ENCODE results near the gene ASPHD1.

Gene ASPHD1

DNA sequence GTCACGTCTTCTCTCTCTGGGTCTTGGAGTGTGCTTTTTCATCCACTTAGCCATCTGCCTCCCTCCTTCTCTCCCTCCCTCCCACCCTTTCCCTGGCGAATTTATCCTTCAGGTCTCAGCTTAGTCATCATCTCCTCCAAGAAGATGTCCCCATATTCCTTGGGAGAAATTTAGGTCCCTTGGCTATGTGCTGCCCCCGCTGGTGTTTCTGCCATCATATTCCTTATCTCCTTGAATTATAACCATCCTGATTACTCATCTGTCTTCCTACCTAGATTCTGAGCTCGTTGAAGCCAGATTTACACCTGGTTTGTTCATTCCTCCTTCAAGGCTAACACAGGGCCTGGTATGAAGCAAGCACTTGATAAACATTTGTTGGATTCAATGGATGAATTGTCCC, 5.9 kb upstream of the ASPHD1 start:
- DNase-seq (ENCODE audit: insufficient read length, low spot score) (no peak), FAIRE-seq (no peak)
- TF ChIP-seq, protein P1, sequence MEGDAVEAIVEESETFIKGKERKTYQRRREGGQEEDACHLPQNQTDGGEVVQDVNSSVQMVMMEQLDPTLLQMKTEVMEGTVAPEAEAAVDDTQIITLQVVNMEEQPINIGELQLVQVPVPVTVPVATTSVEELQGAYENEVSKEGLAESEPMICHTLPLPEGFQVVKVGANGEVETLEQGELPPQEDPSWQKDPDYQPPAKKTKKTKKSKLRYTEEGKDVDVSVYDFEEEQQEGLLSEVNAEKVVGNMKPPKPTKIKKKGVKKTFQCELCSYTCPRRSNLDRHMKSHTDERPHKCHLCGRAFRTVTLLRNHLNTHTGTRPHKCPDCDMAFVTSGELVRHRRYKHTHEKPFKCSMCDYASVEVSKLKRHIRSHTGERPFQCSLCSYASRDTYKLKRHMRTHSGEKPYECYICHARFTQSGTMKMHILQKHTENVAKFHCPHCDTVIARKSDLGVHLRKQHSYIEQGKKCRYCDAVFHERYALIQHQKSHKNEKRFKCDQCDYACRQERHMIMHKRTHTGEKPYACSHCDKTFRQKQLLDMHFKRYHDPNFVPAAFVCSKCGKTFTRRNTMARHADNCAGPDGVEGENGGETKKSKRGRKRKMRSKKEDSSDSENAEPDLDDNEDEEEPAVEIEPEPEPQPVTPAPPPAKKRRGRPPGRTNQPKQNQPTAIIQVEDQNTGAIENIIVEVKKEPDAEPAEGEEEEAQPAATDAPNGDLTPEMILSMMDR (IDR thresholded peaks at IDR 0.05; ENCODE audit: insufficient read depth, missing control alignments): no peak

- no peak for FAIRE-seq
- DNase-seq (ENCODE audit: insufficient read length, low spot score): no peak
- TF ChIP-seq, protein P1 (IDR thresholded peaks at IDR 0.05; ENCODE audit: insufficient read depth, missing control alignments): no peak
These were observed 3.4 kb upstream of the ASPHD1 start for GRCh38 chr16:29896841-29897240.

- TF ChIP-seq, protein P1 (IDR thresholded peaks at IDR 0.05; ENCODE audit: insufficient read depth, missing control alignments): no peak
- DNase-seq (ENCODE audit: insufficient read length, low spot score): no peak
- FAIRE-seq: no peak
These were observed 3.0 kb upstream of the ASPHD1 start for GRCh38 chr16:29897333-29897732.

DNA sequence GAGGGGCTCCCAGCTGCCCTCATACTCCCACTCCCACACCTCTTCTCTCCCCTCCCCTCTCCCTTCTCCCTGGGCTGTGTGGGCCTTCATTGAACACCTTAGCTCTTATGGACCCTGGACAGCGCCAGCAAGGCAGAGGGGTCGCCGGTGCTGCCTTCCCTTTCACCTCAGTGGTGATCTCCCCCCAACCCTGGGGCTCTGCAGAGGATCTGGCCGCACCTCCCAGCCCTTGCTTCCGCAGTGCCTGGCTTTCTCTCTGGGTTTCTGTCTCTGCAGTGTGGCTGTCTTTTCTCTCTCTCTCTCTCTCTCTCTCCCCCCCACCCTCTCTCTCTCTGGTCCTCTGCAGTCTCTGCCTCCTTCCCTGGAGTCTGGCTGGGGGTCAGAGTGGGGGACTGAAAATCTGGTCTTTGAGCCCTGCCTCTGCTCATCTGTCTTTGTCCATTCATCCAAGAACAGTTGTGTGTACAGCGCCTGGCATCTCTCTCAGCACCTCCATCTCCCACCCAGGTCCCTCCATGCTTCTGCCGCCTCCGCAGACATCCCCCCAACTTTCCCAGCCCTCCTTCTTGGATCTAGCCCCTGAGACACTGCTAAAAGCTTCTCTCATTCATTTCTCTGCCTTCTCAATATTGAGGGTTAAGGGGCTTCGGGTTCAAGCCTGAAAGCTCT, 2.0 kb upstream of the ASPHD1 start:
- FAIRE-seq: no peak
- DNase-seq (ENCODE audit: insufficient read length, low spot score): no peak

DNA sequence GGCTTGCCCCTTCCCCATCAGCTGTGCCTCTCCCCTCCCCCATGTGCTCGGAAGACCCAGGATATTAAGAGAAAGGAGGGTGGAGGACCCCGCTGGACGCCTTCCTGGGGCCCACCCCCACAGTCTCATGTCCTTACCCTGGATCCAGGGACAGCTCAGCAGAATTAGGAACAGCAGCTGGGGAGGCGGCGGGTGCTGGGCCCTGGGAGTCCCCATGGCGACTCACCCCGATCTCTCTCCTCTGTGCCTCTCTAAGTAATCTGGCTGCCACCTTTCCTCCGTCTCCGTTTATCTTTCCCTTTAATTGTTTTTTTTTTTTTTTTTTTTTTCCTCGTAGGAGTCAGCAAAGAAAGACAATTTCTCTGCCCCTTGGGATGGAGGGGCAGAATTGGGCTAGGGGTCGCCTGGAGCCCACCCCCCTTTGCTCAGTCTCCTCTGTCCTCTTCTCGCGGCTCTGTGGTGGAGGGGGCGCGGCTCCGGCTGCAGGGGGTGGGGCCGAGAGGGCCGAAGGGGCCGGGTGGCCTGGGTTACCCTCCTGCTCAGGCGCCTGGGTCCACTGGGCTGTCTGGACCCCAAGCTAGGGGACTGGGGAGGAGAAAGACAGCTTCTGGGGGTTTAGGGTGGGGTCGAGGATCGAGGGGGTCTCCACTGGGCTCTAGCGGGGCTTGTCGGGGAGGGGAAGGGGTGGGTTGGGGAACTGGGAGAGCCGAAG, 1.3 kb upstream of the ASPHD1 start:
- DNase-seq (ENCODE audit: insufficient read length, low spot score): no peak
- FAIRE-seq: no peak
- TF ChIP-seq, protein P1 (IDR thresholded peaks at IDR 0.05; ENCODE audit: insufficient read depth, missing control alignments): no peak

More for the DNA sequence above, 2.0 kb upstream of the ASPHD1 start:
- TF ChIP-seq, protein P1 (IDR thresholded peaks at IDR 0.05; ENCODE audit: insufficient read depth, missing control alignments): no peak

DNA sequence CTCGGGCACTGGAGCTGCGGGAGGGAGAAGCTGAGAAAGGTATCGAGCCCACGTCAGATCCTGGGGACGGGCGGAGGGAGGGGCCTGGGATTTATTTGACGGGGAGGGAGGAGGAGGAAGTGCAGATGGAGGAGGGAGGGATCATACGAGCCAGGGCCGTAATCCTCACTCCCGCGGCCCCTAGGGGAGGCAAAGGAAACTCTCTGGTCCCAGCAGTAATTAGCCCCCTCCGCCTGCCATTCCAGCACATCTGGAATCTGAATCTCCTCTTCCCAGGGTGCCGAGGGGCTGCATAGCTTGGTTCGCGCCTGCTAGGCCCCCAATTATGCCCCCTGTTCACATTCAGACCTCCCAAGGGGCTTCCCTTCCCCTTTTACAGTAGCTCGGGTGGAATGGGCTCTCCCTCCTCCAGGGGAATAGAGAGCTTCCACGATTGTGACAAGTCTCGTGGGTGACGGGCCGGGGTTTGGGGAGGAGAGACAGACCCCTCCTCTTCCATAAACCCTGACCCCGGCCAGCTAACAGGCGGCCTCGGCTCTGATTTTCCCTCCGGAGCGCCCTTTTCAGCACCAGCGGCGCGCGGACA, 679 bp upstream of the ASPHD1 start, which contains the start of gene SEZ6L2:
SEZ6L2 (minus strand) TSS at position 35 of the 586 bp plus-strand sequence. CDS start 531 bp downstream, outside the sequence.
- FAIRE-seq (no peak), DNase-seq (ENCODE audit: insufficient read length, low spot score) (peak; percentile 68)

More for the DNA sequence above, 679 bp upstream of the ASPHD1 start, which contains the start of gene SEZ6L2:
- TF ChIP-seq, protein P1 (IDR thresholded peaks at IDR 0.05; ENCODE audit: insufficient read depth, missing control alignments): no peak
